ENCODE data around the gene SUPT3H. TPM values are rescaled to one million over a fixed set of nuclear protein-coding genes. Genes with fewer than 3 reads are reported as not detected.
"Not testable (repeated sequence)": the region's sequence is repeated elsewhere in the genome, so short reads cannot be mapped to it uniquely, and the experiment has no call there.

The SUPT3H gene
- polyA plus RNA-seq, 1 experiment = 8.7 TPM

DNA sequence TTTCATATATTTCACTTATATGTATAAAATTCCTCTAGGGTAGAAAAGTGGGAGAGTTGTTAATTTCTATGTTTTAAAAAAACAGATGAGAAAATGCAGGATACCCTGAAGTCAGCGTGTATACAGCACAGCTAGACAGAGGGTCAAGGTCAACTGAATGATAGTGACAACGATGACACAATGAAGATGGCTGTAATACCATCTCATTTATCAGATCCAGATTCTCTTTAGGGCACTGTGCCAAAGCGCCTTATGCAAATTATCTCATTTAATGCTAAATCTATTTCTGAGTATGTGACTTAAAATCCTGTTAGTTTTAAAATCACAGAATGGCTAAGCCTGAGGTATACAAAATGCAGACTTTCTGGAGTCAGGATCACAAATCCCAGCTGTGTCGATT, 481.0 kb downstream of the SUPT3H start:
- Histone ChIP-seq H3K4me3 (ENCODE audit: low read depth, low read length) (no peak overlapping the region), H3K27ac (ENCODE audit: low read depth, low read length) (no peak overlapping the region), H3K9me3 (ENCODE audit: control insufficient read depth, insufficient read depth, low read length) (peaks cover 5% of the 10 kb centered on the region; the same call in 1 of the 2 replicates), H3K27me3 (ENCODE audit: control insufficient read depth, insufficient read depth, low read length) (no peaks in the 10 kb centered on the region)
- TF ChIP-seq, protein P1, sequence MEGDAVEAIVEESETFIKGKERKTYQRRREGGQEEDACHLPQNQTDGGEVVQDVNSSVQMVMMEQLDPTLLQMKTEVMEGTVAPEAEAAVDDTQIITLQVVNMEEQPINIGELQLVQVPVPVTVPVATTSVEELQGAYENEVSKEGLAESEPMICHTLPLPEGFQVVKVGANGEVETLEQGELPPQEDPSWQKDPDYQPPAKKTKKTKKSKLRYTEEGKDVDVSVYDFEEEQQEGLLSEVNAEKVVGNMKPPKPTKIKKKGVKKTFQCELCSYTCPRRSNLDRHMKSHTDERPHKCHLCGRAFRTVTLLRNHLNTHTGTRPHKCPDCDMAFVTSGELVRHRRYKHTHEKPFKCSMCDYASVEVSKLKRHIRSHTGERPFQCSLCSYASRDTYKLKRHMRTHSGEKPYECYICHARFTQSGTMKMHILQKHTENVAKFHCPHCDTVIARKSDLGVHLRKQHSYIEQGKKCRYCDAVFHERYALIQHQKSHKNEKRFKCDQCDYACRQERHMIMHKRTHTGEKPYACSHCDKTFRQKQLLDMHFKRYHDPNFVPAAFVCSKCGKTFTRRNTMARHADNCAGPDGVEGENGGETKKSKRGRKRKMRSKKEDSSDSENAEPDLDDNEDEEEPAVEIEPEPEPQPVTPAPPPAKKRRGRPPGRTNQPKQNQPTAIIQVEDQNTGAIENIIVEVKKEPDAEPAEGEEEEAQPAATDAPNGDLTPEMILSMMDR (IDR thresholded peaks at IDR 0.05; ENCODE audit: low read depth, low read length) = no peak
- POLR2A ChIA-PET = no interaction called here
- CTCF ChIA-PET = no interaction called here
- DNase-seq (ENCODE audit: low read depth, low spot score) = no peak

DNA sequence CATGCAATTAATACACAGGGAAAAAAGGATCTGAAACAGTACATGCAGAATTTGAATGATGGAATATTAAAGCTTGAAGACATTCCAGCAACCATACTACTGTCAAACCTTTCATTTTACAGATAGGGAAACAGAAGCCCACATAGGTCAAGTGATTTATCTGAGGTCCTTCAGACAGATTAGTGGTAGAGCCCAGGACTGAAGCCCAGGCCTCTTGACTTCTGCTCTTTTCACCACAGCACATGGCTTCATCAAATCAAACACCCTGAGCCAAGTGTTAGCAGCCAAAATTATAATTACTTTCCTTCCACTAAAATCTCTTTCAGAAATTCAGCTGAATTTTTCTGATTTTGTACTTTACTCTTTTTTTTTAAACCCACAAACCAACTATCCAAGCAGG, 485.2 kb downstream of the SUPT3H start:
- Histone ChIP-seq H3K27me3 (ENCODE audit: control insufficient read depth, insufficient read depth, low read length) (no peaks in the 10 kb centered on the region), H3K4me3 (ENCODE audit: low read depth, low read length) (no peak overlapping the region), H3K27ac (ENCODE audit: low read depth, low read length) (no peak overlapping the region), H3K9me3 (ENCODE audit: control insufficient read depth, insufficient read depth, low read length) (no peaks in the 10 kb centered on the region)
- ChIA-PET CTCF (interaction anchor here (1.2 kb wide), 2 partner anchors 417 to 1038 kb away, joined by 4 read pairs; no protein-coding TSS in a partner anchor), POLR2A (no interaction called here)
- TF ChIP-seq, protein P1 (IDR thresholded peaks at IDR 0.05; ENCODE audit: low read depth, low read length) = no peak
- DNase-seq (ENCODE audit: low read depth, low spot score) = no peak

GRCh38 chr6:44879071-44879470, 498.7 kb downstream of the SUPT3H start:
- H3K4me3 ChIP-seq (ENCODE audit: low read depth, low read length); H3K27ac ChIP-seq (ENCODE audit: low read depth, low read length); DNase-seq (ENCODE audit: low read depth, low spot score); H3K27me3 ChIP-seq (ENCODE audit: control insufficient read depth, insufficient read depth, low read length); CTCF ChIA-PET; H3K9me3 ChIP-seq (ENCODE audit: control insufficient read depth, insufficient read depth, low read length); POLR2A ChIA-PET: not testable (repeated sequence)

GRCh38 chr6:44876638-44877037, 501.1 kb downstream of the SUPT3H start:
- POLR2A ChIA-PET; DNase-seq (ENCODE audit: low read depth, low spot score): not testable (repeated sequence)

DNA sequence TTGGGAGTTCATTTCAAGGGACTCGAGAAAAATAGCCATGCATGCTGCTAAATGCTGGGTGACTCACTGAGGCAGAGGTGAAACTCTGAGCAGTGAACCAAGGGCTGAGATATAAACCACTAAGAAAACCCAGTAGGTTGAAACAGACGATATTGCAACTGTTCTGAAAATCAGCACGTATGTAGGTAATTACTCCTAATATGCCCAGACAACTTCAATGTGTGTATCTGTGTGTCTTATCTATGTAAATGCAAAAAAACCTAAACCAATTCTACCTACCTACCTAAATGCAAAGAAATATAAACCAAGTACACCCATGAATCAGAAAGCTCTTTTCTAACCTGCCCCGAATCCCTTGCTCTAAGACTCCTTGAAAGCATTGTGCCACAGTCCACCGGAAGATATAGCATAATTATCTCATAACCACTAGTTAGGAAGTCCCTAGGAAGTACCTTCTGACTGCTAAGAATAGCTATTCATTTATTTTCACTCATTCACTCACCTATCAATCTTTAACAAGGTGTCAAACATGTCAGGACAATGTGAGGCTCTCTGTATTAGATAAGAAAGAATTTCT, 508.3 kb downstream of the SUPT3H start:
- H3K9me3 ChIP-seq (ENCODE audit: control insufficient read depth, insufficient read depth, low read length) = no peaks in the 10 kb centered on the region
- ChIA-PET POLR2A (no interaction called here), CTCF (interaction anchor here (0.5 kb wide), 1 partner anchor 114 kb away, joined by 3 read pairs; no protein-coding TSS in a partner anchor)
- TF ChIP-seq, protein P1 (IDR thresholded peaks at IDR 0.05; ENCODE audit: low read depth, low read length) = no peak
- DNase-seq (ENCODE audit: low read depth, low spot score) = no peak
- no peak overlapping the region for H3K27ac ChIP-seq (ENCODE audit: low read depth, low read length)
- no peak overlapping the region for H3K4me3 ChIP-seq (ENCODE audit: low read depth, low read length)
- no peaks in the 10 kb centered on the region for H3K27me3 ChIP-seq (ENCODE audit: control insufficient read depth, insufficient read depth, low read length)

More at GRCh38 chr6:44876638-44877037, 501.1 kb downstream of the SUPT3H start:
- H3K27me3 ChIP-seq (ENCODE audit: control insufficient read depth, insufficient read depth, low read length); H3K9me3 ChIP-seq (ENCODE audit: control insufficient read depth, insufficient read depth, low read length); H3K4me3 ChIP-seq (ENCODE audit: low read depth, low read length); H3K27ac ChIP-seq (ENCODE audit: low read depth, low read length); CTCF ChIA-PET: not testable (repeated sequence)

DNA sequence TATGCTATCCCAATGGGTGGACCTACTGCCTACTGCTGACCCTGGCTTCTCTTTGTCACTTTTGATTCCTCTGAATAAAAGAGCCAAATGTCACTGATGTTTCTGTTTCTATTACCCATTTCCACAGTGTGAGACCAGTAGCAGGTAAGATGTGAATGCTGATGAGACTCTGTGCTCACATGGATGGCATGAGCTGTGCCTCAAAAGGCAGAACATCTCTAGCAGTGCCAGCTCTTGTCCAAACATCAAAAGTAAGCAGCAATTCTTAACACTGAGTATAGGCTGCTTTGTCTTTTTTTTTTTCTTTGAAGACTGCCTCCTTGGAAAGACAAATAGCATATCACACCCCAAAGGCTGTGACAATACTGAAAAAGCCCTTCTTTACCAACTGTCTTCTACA, 508.8 kb downstream of the SUPT3H start:
- H3K4me3 ChIP-seq (ENCODE audit: low read depth, low read length) = no peak overlapping the region
- POLR2A ChIA-PET = no interaction called here
- no peaks in the 10 kb centered on the region for H3K9me3 ChIP-seq (ENCODE audit: control insufficient read depth, insufficient read depth, low read length)
- H3K27ac ChIP-seq (ENCODE audit: low read depth, low read length) = no peak overlapping the region
- H3K27me3 ChIP-seq (ENCODE audit: control insufficient read depth, insufficient read depth, low read length) = no peaks in the 10 kb centered on the region
- TF ChIP-seq, protein P1 (IDR thresholded peaks at IDR 0.05; ENCODE audit: low read depth, low read length) = no peak
- CTCF ChIA-PET = interaction anchor here (0.5 kb wide), 1 partner anchor 115 kb away, joined by 3 read pairs; no protein-coding TSS in a partner anchor
- DNase-seq (ENCODE audit: low read depth, low spot score) = no peak

Measured in AG04450 (cell line).